Measurements from ENCODE around the gene KDELR3.

KDELR3 gene

GRCh38 chr22:38436629-38437395 is 31.1 kb upstream of the KDELR3 start:
- TF ChIP-seq, protein P1, sequence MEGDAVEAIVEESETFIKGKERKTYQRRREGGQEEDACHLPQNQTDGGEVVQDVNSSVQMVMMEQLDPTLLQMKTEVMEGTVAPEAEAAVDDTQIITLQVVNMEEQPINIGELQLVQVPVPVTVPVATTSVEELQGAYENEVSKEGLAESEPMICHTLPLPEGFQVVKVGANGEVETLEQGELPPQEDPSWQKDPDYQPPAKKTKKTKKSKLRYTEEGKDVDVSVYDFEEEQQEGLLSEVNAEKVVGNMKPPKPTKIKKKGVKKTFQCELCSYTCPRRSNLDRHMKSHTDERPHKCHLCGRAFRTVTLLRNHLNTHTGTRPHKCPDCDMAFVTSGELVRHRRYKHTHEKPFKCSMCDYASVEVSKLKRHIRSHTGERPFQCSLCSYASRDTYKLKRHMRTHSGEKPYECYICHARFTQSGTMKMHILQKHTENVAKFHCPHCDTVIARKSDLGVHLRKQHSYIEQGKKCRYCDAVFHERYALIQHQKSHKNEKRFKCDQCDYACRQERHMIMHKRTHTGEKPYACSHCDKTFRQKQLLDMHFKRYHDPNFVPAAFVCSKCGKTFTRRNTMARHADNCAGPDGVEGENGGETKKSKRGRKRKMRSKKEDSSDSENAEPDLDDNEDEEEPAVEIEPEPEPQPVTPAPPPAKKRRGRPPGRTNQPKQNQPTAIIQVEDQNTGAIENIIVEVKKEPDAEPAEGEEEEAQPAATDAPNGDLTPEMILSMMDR (IDR thresholded peaks at IDR 0.05; ENCODE audit: low read depth, low read length): no peak

DNA sequence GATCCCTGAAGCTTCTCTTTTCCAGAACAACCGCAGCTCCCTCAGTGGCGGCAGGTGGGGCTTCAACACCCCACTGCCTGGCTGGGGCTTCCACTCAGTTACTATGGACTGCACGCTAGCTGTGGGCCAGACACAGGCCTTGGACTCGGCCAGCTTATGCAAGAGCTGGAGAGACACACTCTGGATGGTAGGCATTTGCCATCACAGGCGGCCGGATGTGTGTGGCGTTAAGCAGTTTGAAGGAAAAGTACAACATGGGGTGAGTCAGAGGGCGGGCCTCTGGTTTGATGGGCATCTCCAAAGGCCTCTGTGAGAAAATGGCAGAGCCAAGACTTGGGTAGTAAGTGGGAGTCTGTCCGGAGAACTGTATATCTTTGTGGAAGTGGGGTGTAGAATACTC is 30.5 kb upstream of the KDELR3 start:
- TF ChIP-seq, protein P1 (IDR thresholded peaks at IDR 0.05; ENCODE audit: low read depth, low read length): no peak
- DNase-seq (ENCODE audit: low read depth in 2 of 2): no peak
- no peak overlapping the region for H3K4me3 ChIP-seq (replicated peaks in 1 of 2; ENCODE audit: low read depth in 2 of 2, low read length in 2 of 2)

More at GRCh38 chr22:38436629-38437395, 31.1 kb upstream of the KDELR3 start:
- no peak overlapping the region for H3K4me3 ChIP-seq (replicated peaks in 1 of 2; ENCODE audit: low read depth in 2 of 2, low read length in 2 of 2)
- DNase-seq (ENCODE audit: low read depth in 2 of 2): no peak

- no peak overlapping the region for H3K4me3 ChIP-seq (replicated peaks in 1 of 2; ENCODE audit: low read depth in 2 of 2, low read length in 2 of 2)
- no peak for DNase-seq (ENCODE audit: low read depth in 2 of 2)
- TF ChIP-seq, protein P1 (IDR thresholded peaks at IDR 0.05; ENCODE audit: low read depth, low read length): no peak
Observed at GRCh38 chr22:38440747-38441350, 27.0 kb upstream of the KDELR3 start.

DNA sequence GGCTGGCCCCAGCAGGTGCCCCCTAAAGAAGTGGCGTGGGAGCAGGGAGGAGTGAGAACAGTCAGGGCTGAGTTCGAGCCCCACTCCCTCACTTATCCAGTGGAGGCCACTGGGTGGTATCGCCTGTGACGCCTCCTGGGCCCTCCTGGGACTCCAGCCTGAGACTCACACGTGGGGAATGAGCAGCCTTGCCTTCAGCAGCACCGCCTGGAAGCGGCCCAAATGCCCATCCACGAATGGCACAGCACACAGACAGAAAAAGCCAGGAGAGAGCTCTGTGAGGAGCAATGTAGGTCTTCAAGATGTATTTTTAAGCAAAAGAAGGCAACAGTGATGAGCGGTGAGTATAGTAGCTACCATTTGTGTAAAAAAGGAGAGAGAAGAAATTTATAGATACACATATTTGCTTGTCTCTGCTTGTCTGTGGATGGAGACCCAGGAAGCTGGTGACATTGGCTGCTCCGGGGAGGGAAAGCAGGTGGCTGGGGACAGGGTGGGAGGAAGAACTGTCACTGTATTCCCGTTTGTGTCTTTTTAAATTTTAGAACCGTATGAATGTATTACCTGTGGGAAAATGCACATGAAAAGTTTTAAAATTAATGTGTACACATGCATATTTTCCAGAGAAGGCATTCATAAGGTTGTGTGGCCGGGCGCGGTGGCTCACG is 26.1 kb upstream of the KDELR3 start:
- TF ChIP-seq, protein P1 (IDR thresholded peaks at IDR 0.05; ENCODE audit: low read depth, low read length): no peak
- no peak for DNase-seq (ENCODE audit: low read depth in 2 of 2)
- H3K4me3 ChIP-seq (replicated peaks in 1 of 2; ENCODE audit: low read depth in 2 of 2, low read length in 2 of 2): no peak overlapping the region

DNA sequence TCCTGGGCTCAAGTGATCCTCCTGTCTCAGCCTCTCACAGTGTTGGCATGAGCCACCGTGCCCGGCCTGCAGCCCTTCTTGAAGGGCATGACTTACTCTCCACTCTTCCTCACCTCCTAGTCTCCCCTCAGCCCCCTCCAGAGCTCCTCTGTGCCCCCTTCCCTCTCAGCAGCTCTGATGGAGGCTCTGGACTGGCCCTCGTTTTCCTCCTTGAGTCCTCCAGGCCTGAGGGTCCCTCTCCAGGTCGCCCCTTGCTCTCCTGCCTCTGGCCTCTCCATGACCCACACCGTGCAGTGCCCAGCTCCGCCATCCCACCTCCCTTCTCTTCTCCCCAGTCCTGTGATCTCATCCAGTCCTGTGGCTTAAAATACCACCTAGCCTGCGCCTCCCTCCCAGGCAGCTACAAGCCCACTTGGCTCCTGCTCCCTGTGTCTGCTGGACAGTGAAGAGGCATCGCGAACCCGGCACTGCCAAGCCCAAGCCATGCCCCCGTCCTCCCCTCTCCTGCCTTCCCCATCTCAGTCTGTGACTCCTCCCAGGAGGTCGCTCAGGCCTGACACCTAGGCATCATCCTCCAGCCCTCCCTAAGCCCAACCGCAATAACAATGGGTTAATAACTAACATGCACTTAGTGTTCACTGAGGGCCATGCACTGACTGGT is 24.8 kb upstream of the KDELR3 start:
- TF ChIP-seq, protein P1 (IDR thresholded peaks at IDR 0.05; ENCODE audit: low read depth, low read length): no peak
- no peak for DNase-seq (ENCODE audit: low read depth in 2 of 2)
- H3K4me3 ChIP-seq (replicated peaks in 1 of 2; ENCODE audit: low read depth in 2 of 2, low read length in 2 of 2): no peak overlapping the region

DNA sequence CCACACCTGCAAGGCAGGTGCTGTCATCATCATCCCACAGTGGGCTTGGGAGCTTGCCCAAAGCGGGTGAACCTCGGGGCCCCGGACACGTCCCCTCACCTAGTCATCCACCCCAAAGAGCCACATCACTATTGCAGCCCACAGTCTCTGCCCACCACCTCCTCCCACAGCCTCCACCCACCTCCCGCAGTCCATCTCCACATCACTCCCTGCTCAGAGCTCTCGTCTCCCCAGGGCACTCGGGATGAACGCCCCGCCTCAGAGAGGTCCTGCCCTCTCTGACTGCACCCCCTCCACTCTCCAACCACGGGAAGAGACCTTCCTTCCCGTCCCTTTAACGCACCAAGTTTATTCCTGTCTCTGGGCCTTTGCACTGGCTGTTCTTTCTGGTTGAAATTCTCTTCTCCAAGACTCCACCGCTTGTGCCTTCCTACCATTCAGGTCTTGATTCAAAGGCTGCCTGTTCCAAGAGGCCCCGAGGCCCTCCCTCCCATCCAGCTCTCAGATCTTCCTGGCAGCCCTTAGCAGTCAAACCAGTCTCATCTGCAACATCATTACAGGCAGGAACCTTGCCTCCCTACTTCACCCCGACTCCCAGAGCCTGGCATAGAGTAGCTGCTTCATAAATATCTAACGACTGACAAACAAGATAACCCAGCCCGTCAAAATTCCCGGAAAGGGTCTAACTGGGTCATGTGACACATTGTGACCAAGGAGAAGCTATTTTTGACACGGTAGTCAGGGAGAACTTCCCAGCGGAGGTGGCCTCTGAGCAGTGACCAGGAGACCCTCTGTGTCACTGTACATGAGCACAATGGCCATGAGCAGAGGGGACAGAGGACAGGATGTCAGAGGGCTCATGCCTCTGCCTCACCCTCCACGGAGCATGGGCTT is 24.0 kb upstream of the KDELR3 start:
- no peak for DNase-seq (ENCODE audit: low read depth in 2 of 2)
- TF ChIP-seq, protein P1 (IDR thresholded peaks at IDR 0.05; ENCODE audit: low read depth, low read length): no peak
- H3K4me3 ChIP-seq (replicated peaks in 1 of 2; ENCODE audit: low read depth in 2 of 2, low read length in 2 of 2): no peak overlapping the region
